Endothelial cell (in vitro differentiated cells): ENCODE data around the gene HSPA12A. TPM values are rescaled to one million over a fixed set of nuclear protein-coding genes. Genes with fewer than 3 reads are reported as not detected.

Experiments used
- DNase-seq: peaks from one replicate; pipeline ENCODE4 v3.0.0; 2021; ENCODE audit warnings: low spot score
- H3K27ac Mint-ChIP-seq: one replicate; pipeline ENCODE4 v1.8.0; 2021; ENCODE audit warnings: mixed read lengths, inconsistent platforms; ENCODE audit not compliant: unreplicated experiment
- H3K27me3 Mint-ChIP-seq: one replicate; pipeline ENCODE4 v1.8.0; 2021; ENCODE audit warnings: mild to moderate bottlenecking, moderate library complexity, mixed read lengths, inconsistent platforms; ENCODE audit not compliant: unreplicated experiment
- H3K36me3 Mint-ChIP-seq: one replicate; pipeline ENCODE4 v1.8.0; 2021; ENCODE audit warnings: mild to moderate bottlenecking, low read depth, mixed read lengths, inconsistent platforms; ENCODE audit not compliant: unreplicated experiment
- H3K4me1 Mint-ChIP-seq: one replicate; pipeline ENCODE4 v1.8.0; 2021; ENCODE audit warnings: mild to moderate bottlenecking, mixed read lengths, inconsistent platforms; ENCODE audit not compliant: unreplicated experiment
- H3K4me3 Mint-ChIP-seq: one replicate; pipeline ENCODE4 v1.8.0; 2021; ENCODE audit warnings: mild to moderate bottlenecking, mixed read lengths, inconsistent platforms; ENCODE audit not compliant: unreplicated experiment
- H3K9me3 Mint-ChIP-seq: one replicate; pipeline ENCODE4 v1.8.0; 2021; ENCODE audit warnings: mixed read lengths, inconsistent platforms; ENCODE audit not compliant: unreplicated experiment
- total RNA-seq: library from RNA; stranded (reverse); fragmentation: NEBNext Ultra II Directional; extraction: Animal tissue kit (Norgen Biotek cat#: 25700); gene quantifications from one replicate; pipeline ENCODE4 v1.2.1, GENCODE V29; 2021; ENCODE audit not compliant: unreplicated experiment
- TF ChIP-seq, protein P1 (sequence below): fragments of 200-600 bp; sonication (generic); IDR thresholded peaks from one replicate; pipeline ENCODE4 v1.5.0; 2021; ENCODE audit warnings: antibody characterized with exemption; ENCODE audit not compliant: unreplicated experiment

Gene HSPA12A
- total RNA-seq, 1 donor from 2014 or later = 2.8 TPM

DNA sequence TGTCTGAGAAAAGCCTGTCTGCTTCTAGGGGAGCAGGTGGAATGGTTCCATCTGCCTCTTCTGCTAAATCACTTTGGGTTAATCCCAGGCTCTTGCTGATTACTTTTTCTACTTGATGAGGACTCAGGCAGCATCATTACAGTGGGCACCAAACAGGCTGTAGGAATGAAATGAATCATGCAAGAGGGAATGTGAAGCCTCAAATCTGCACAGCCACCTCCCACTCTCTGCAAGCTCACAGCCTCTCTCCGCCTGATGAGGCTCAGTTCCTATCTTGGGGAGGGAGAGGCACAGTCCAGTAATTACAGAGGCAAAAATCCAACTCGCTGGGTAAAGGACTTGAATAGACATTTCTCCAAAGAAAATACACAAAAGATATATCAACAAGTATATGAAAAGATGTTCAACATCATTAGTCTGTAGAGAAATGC, 34.0 kb downstream of the HSPA12A start:
- TF ChIP-seq, protein P1, sequence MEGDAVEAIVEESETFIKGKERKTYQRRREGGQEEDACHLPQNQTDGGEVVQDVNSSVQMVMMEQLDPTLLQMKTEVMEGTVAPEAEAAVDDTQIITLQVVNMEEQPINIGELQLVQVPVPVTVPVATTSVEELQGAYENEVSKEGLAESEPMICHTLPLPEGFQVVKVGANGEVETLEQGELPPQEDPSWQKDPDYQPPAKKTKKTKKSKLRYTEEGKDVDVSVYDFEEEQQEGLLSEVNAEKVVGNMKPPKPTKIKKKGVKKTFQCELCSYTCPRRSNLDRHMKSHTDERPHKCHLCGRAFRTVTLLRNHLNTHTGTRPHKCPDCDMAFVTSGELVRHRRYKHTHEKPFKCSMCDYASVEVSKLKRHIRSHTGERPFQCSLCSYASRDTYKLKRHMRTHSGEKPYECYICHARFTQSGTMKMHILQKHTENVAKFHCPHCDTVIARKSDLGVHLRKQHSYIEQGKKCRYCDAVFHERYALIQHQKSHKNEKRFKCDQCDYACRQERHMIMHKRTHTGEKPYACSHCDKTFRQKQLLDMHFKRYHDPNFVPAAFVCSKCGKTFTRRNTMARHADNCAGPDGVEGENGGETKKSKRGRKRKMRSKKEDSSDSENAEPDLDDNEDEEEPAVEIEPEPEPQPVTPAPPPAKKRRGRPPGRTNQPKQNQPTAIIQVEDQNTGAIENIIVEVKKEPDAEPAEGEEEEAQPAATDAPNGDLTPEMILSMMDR = no peak
- H3K27me3 Mint-ChIP-seq = no peaks in the 10 kb centered on the region
- H3K27ac Mint-ChIP-seq = no peak overlapping the region
- H3K4me3 Mint-ChIP-seq = no peak overlapping the region
- no peaks in the 10 kb centered on the region for H3K9me3 Mint-ChIP-seq
- no peaks in the 10 kb centered on the region for H3K36me3 Mint-ChIP-seq
- no peaks in the 10 kb centered on the region for H3K4me1 Mint-ChIP-seq
- DNase-seq = no peak

DNA sequence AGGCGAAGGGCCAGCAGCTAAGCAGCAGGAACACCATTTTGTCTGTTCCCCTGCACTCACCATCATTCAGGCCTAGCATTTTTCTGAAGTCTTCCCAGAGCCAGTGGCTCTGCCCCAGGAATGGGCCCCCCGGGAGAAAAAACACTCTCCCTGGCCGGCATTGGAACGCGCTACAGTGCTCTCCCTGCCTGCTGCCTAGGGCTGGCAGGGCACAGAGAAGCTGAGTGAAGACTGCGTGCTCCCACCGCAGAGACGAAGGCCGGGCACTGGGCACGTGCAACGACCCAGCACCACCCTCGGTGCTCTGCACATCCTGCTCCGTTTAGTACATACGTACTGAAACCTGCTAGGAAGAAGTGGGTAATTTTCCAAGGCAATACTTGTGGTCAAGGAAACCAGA, 34.4 kb downstream of the HSPA12A start:
- Mint-ChIP-seq H3K36me3 (no peaks in the 10 kb centered on the region), H3K27ac (no peak overlapping the region), H3K4me3 (no peak overlapping the region), H3K27me3 (no peaks in the 10 kb centered on the region), H3K4me1 (no peaks in the 10 kb centered on the region), H3K9me3 (no peaks in the 10 kb centered on the region)
- DNase-seq = no peak
- TF ChIP-seq, protein P1 = no peak

DNA sequence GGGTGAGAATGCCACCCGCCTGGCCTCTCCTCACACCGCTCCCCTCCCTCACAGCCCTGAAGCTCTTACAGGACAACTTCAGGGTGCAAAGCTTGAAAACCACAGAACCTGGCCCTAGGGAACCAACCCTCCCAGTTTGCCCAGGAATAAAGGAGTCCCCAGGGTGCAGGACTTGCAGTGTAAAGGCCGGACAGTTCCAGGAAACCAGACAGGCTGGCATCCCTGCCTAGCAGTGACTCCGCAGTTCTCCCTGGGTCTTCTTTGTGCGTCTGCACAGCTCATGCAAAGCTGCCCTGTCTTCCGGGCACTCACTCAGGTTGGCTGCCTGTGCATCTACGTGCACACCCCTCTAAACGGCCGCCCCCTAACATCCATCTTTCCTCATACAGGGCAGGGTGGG, 36.1 kb downstream of the HSPA12A start:
- Mint-ChIP-seq H3K27me3 (no peaks in the 10 kb centered on the region), H3K27ac (no peak overlapping the region), H3K9me3 (no peaks in the 10 kb centered on the region), H3K4me3 (no peak overlapping the region), H3K36me3 (no peaks in the 10 kb centered on the region), H3K4me1 (no peaks in the 10 kb centered on the region)
- TF ChIP-seq, protein P1 = no peak
- no peak for DNase-seq

DNA sequence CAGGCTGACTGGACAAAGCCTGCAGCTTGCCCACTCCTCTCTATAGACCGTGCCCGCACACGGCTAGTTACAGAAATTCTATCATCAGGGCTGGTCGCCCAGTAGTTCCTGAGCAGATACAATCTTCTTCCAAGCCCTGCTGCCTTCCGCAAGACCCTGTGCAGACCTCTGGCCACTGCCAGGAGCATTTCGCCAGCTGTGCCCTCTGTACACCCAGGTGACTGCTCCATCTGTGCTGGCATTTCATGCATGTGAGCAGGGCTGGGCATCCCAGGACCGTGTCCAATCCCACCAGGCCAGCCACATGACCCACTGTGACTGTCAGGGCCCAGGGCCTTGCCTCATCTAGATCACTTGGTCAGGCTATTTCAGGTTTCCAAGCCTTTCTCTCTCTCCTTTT, 36.9 kb downstream of the HSPA12A start:
- no peak for DNase-seq
- Mint-ChIP-seq H3K9me3 (no peaks in the 10 kb centered on the region), H3K4me3 (no peak overlapping the region), H3K27ac (no peak overlapping the region), H3K36me3 (no peaks in the 10 kb centered on the region), H3K4me1 (no peaks in the 10 kb centered on the region), H3K27me3 (no peaks in the 10 kb centered on the region)
- TF ChIP-seq, protein P1 = no peak

DNA sequence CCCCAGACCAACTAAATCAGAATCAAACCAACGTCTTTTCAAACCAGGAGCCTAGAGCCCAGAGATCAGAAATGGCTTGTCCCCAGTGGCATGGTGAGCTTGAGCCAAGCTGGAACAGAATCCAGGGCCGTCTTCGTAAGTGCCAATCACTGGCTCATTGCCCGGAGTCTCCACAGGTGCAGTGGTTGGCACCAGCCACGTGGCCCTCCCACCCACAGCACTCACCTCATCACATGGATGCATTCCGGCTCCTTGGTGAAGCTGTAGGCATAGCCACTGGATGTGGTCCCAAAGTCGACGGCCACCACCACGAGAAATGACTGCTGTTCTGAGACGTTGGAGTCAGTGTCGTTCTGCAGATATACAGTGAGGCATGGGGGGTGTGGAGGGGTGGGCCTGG, 37.4 kb downstream of the HSPA12A start:
- Mint-ChIP-seq H3K36me3 (no peaks in the 10 kb centered on the region), H3K27ac (no peak overlapping the region)

More for the DNA sequence above, 37.4 kb downstream of the HSPA12A start:
- Mint-ChIP-seq H3K4me3 (no peak overlapping the region), H3K4me1 (no peaks in the 10 kb centered on the region), H3K9me3 (no peaks in the 10 kb centered on the region), H3K27me3 (no peaks in the 10 kb centered on the region)
- no peak for DNase-seq
- TF ChIP-seq, protein P1 = no peak
